ENCODE results near the gene PRXL2C. TPM values are rescaled to one million over a fixed set of nuclear protein-coding genes. Genes with fewer than 3 reads are reported as not detected.

Gene PRXL2C
- total and polyA plus RNA-seq, 2 of the 8 experiments (the other 6 are each of a cell fraction or from before 2014, with no cell fraction given): 2.8 to 7.3 TPM

DNA sequence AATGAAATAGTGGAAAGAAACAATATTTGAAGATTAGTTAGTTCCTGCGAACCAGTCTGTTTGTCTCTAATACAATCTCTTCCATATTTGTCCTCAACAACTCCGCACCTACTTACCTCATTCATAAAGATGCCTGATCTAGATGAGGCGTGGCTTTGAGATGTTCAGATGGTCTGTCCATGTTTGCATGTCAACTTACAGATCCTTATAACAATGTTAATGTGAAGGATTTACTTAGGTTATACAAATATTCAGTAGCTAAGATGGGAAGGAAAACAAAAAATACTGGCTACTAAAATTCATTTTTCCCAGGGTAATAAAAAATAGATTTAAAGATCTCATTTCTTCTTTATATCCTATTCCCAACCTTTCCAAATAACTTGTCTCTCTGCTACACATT is 43.8 kb downstream of the PRXL2C start:
- H2AK5ac ChIP-seq (ENCODE audit: low read depth, low read length): no peak overlapping the region
- no peak for FAIRE-seq
- no peaks in the 10 kb centered on the region for H3K27me3 ChIP-seq (replicated peaks in 1 of 4; ENCODE audit: control insufficient read depth in 3 of 4, extremely low read depth in 1 of 4, insufficient read depth in 3 of 4, low read length in 3 of 4)
- peaks cover 0 to 84% of the 10 kb centered on the region in 2 experiments; a peak in 2 of 4 replicates for H3K79me2 ChIP-seq (ENCODE audit: control insufficient read depth in 1 of 2, insufficient read depth in 2 of 2, low read length in 2 of 2)
- peaks cover 8% of the 10 kb centered on the region; the same call in 1 of the 2 replicates for H3K79me1 ChIP-seq (ENCODE audit: low read depth, low read length)
- H4K20me1 ChIP-seq (replicated peaks in 1 of 2; ENCODE audit: control insufficient read depth in 1 of 2, insufficient read depth in 2 of 2, low read length in 2 of 2): peaks cover 4 to 11% of the 10 kb centered on the region in 2 experiments
- no peak overlapping the region for H2AFZ ChIP-seq (ENCODE audit: low read length)
- no peak overlapping the region for H3K23ac ChIP-seq (ENCODE audit: insufficient read length)
- no peak overlapping the region for H3K9ac ChIP-seq (replicated peaks in 1 of 4; ENCODE audit: extremely low read depth in 1 of 4, low read depth in 3 of 4, low read length in 3 of 4)
- no peak overlapping the region for H3K4me2 ChIP-seq (ENCODE audit: insufficient read depth in 1 of 2, low read depth in 2 of 2, low read length in 2 of 2)
- H3K9me3 ChIP-seq (ENCODE audit: insufficient read depth in 2 of 2, low read depth in 1 of 2, low read length in 1 of 2): no peaks in the 10 kb centered on the region
- no peak overlapping the region for H4K91ac ChIP-seq (replicated peaks; ENCODE audit: insufficient read length, low read length)
- no peak overlapping the region for H3K14ac ChIP-seq (ENCODE audit: insufficient read length)
- DNase-seq (ENCODE audit: low read depth in 1 of 2, low spot score in 2 of 2): no peak
- no peak overlapping the region for H3K27ac ChIP-seq (ENCODE audit: low read depth, low read length)
- no peaks in the 10 kb centered on the region; the same call in 1 of the 2 replicates for H3K23me2 ChIP-seq (ENCODE audit: low read depth, low read length)
- H3K4me1 ChIP-seq (replicated peaks in 1 of 4; ENCODE audit: control insufficient read depth in 3 of 4, insufficient read depth in 4 of 4, low read length in 3 of 4): peaks cover 5 to 14% (median 6%) of the 10 kb centered on the region in 4 experiments
- POLR2A ChIA-PET (ENCODE audit: partially characterized antibody): no interaction called here
- CTCF ChIA-PET (ENCODE audit: partially characterized antibody): interaction anchor here (1.1 to 2.2 kb wide), 4 partner anchors 8 to 285 kb away, joined by 3 to 10 read pairs (median 5); partner anchors contain the start of gene CDC14B
- no peak overlapping the region for H2BK120ac ChIP-seq (replicated peaks; ENCODE audit: low read depth, low read length)
- no peak overlapping the region for H2BK5ac ChIP-seq (ENCODE audit: low read depth, low read length)
- H3K4me3 ChIP-seq (ENCODE audit: extremely low read depth in 1 of 4, insufficient read depth in 2 of 4, low read depth in 3 of 4, low read length in 4 of 4): no peak overlapping the region
- no peak overlapping the region for H3K18ac ChIP-seq (ENCODE audit: extremely low read depth, low read length)
- no peak overlapping the region for H4K8ac ChIP-seq (ENCODE audit: extremely low read depth, insufficient read depth, low read length)
- H2BK12ac ChIP-seq (ENCODE audit: low read depth, low read length): no peak overlapping the region
- WGBS, 2 experiments (ENCODE audit: extremely low coverage in 1 of 2, insufficient coverage in 1 of 2, insufficient read length in 1 of 2, insufficient replicate concordance in 2 of 2, low coverage in 1 of 2, low lambda C conversion rate in 2 of 2, missing lambda C conversion rate in 1 of 2): 88% methylated on average over 3 of the region's 3 CpGs; no CpG with 5 or more reads in 1 of the 2 experiments
- no peaks in the 10 kb centered on the region for H3K36me3 ChIP-seq (ENCODE audit: control insufficient read depth in 2 of 4, insufficient read depth in 4 of 4, low read length in 3 of 4)
- no peak overlapping the region for H3K56ac ChIP-seq (replicated peaks; ENCODE audit: insufficient read length, low read depth, low read length)
- H2BK20ac ChIP-seq (ENCODE audit: low read length): no peak overlapping the region
- no peak overlapping the region for H2BK15ac ChIP-seq (ENCODE audit: low read length)
- no peak overlapping the region for H3K4ac ChIP-seq (replicated peaks; ENCODE audit: insufficient read length, low read depth, low read length)
- no peak overlapping the region for H4K5ac ChIP-seq (ENCODE audit: insufficient read length, low read depth, low read length)
- TF ChIP-seq NANOG (IDR thresholded peaks at IDR 0.05; ENCODE audit: insufficient read depth, low read depth, low read length, poor library complexity, severe bottlenecking): no peak
- TF ChIP-seq, protein P1, sequence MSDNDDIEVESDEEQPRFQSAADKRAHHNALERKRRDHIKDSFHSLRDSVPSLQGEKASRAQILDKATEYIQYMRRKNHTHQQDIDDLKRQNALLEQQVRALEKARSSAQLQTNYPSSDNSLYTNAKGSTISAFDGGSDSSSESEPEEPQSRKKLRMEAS (IDR thresholded peaks at IDR 0.05): no peak
- TF ChIP-seq RBBP5 (IDR thresholded peaks at IDR 0.05; ENCODE audit: borderline replicate concordance, low read depth, low read length): no peak
- TF ChIP-seq HDAC6 (IDR thresholded peaks at IDR 0.05; ENCODE audit: low read depth, low read length): no peak
- TF ChIP-seq, protein P2, sequence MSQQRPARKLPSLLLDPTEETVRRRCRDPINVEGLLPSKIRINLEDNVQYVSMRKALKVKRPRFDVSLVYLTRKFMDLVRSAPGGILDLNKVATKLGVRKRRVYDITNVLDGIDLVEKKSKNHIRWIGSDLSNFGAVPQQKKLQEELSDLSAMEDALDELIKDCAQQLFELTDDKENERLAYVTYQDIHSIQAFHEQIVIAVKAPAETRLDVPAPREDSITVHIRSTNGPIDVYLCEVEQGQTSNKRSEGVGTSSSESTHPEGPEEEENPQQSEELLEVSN (IDR thresholded peaks at IDR 0.05): no peak
- TF ChIP-seq SIN3A (conservative IDR thresholded peaks at IDR 0.05 in 1 of 2, IDR thresholded peaks at IDR 0.05 in 1 of 2; ENCODE audit: low read depth in 1 of 2, low read length in 2 of 2): no peak
- no peak for TF ChIP-seq TAF7 (optimal IDR thresholded peaks at IDR 0.05; ENCODE audit: borderline replicate concordance, low read depth, low read length)
- no peak for TF ChIP-seq CHD1 (IDR thresholded peaks at IDR 0.05; ENCODE audit: low read depth, low read length)
- no peak for TF ChIP-seq GABPA (IDR thresholded peaks at IDR 0.05; ENCODE audit: borderline replicate concordance, insufficient read depth, low read length)
- no peak for TF ChIP-seq KDM4A (IDR thresholded peaks at IDR 0.05; ENCODE audit: low read depth, low read length, severe bottlenecking)
- TF ChIP-seq SIRT6 (IDR thresholded peaks at IDR 0.05; ENCODE audit: low read length): no peak
- no peak for TF ChIP-seq RFX5 (IDR thresholded peaks at IDR 0.05; ENCODE audit: borderline replicate concordance, low read depth, low read length)
- TF ChIP-seq RXRA (IDR thresholded peaks at IDR 0.05; ENCODE audit: insufficient read depth, low read depth, low read length): no peak
